Upper lobe of left lung (tissue), 4 donors: ENCODE measurements around the gene CBX2.

Experiments used
- POLR2A ChIP-seq, 4 donors: fragments of 450-650 bp; IDR thresholded peaks; one replicate each; pipeline ENCODE4 v1.5.1; 2016 to 2017; ENCODE audit warnings: antibody characterized with exemption in 4 of 4, mild to moderate bottlenecking in 2 of 4
- POLR2AphosphoS5 ChIP-seq, 2 donors: sonication (generic); formaldehyde crosslinking; IDR thresholded peaks; one replicate each; pipeline ENCODE4 v1.5.1; 2017; ENCODE audit warnings: antibody characterized with exemption in 2 of 2
- TF ChIP-seq, protein P1 (sequence below), 6 experiments: fragments of 450-650 bp in 4 of 6; fragments of 200-600 bp in 2 of 6; sonication (generic) in 2 of 6; IDR thresholded peaks; one replicate each; pipeline ENCODE4 v1.5.1; 2016 to 2019; ENCODE audit warnings: antibody characterized with exemption in 6 of 6

DNA sequence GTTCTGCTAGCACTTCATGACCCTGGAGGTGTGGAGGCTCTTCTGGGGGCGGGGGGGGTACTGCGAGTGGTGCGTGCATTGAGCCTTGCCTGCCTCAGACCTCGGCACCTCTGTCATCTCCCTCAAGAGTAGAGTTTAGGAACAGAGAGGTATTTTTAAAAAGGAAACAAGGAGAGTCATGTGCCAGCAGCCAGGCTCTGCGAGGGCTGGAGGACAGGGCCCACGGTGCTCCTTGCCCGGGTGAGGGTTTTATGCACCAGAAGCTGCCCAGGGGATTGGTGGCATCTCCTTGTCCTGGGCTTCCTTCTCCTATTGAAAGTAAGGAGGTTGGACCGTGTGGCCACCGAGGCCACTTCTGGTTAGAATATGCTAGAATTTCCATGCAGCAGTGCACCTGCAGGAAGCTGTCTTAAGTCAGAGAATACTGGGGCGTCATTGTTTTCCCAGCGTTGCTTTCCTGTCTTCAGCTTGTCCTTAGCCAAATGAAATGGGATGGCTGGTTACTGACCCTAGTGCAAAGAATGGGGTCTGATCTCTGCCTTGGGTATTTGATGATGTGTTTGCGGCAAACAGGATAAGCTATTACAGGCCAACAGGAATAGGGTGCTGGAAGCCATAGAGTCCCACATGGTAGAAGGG, 3.2 kb downstream of the CBX2 start:
- TF ChIP-seq, protein P1, sequence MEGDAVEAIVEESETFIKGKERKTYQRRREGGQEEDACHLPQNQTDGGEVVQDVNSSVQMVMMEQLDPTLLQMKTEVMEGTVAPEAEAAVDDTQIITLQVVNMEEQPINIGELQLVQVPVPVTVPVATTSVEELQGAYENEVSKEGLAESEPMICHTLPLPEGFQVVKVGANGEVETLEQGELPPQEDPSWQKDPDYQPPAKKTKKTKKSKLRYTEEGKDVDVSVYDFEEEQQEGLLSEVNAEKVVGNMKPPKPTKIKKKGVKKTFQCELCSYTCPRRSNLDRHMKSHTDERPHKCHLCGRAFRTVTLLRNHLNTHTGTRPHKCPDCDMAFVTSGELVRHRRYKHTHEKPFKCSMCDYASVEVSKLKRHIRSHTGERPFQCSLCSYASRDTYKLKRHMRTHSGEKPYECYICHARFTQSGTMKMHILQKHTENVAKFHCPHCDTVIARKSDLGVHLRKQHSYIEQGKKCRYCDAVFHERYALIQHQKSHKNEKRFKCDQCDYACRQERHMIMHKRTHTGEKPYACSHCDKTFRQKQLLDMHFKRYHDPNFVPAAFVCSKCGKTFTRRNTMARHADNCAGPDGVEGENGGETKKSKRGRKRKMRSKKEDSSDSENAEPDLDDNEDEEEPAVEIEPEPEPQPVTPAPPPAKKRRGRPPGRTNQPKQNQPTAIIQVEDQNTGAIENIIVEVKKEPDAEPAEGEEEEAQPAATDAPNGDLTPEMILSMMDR (IDR thresholded peaks at IDR 0.05), result no peak
- TF ChIP-seq POLR2A (IDR thresholded peaks at IDR 0.05) (no peak), POLR2AphosphoS5 (IDR thresholded peaks at IDR 0.05) (no peak)
